ENCODE measurements around the gene FPR2. TPM values are rescaled to one million over a fixed set of nuclear protein-coding genes. Genes with fewer than 3 reads are reported as not detected.

FPR2 gene
- total RNA-seq, 1 experiment from 2014 or later = not detected

- DNase-seq = no peak
- Histone ChIP-seq H3K27me3 (replicated peaks; ENCODE audit: control insufficient read depth, insufficient read depth, low read length) (no peaks in the 10 kb centered on the region), H3K4me3 (ENCODE audit: low read depth, low read length) (no peak overlapping the region), H3K4me1 (no peaks in the 10 kb centered on the region), H3K9me3 (peaks cover 4% of the 10 kb centered on the region; the same call in 1 of the 2 replicates), H3K36me3 (ENCODE audit: control insufficient read depth, insufficient read depth, low read length) (no peaks in the 10 kb centered on the region)
- Mint-ChIP-seq H3K4me3 (ENCODE audit: unreplicated experiment) (no peak overlapping the region), H3K9me3 (ENCODE audit: unreplicated experiment) (peaks cover 35% of the 10 kb centered on the region), H3K36me3 (ENCODE audit: insufficient read depth, unreplicated experiment) (no peaks in the 10 kb centered on the region), H3K27ac (ENCODE audit: unreplicated experiment) (no peak overlapping the region), H3K4me1 (ENCODE audit: low read depth, unreplicated experiment) (no peaks in the 10 kb centered on the region), H3K27me3 (ENCODE audit: insufficient read depth, unreplicated experiment) (peaks cover 11% of the 10 kb centered on the region)
- BruUV-seq (replicated peaks) = no TSS peak
- POLR2A ChIA-PET = no interaction called here
- TF ChIP-seq, protein P1, sequence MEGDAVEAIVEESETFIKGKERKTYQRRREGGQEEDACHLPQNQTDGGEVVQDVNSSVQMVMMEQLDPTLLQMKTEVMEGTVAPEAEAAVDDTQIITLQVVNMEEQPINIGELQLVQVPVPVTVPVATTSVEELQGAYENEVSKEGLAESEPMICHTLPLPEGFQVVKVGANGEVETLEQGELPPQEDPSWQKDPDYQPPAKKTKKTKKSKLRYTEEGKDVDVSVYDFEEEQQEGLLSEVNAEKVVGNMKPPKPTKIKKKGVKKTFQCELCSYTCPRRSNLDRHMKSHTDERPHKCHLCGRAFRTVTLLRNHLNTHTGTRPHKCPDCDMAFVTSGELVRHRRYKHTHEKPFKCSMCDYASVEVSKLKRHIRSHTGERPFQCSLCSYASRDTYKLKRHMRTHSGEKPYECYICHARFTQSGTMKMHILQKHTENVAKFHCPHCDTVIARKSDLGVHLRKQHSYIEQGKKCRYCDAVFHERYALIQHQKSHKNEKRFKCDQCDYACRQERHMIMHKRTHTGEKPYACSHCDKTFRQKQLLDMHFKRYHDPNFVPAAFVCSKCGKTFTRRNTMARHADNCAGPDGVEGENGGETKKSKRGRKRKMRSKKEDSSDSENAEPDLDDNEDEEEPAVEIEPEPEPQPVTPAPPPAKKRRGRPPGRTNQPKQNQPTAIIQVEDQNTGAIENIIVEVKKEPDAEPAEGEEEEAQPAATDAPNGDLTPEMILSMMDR (IDR thresholded peaks at IDR 0.05; ENCODE audit: insufficient read depth in 1 of 2, low read depth in 1 of 2, low read length in 1 of 2, severe bottlenecking in 1 of 2, unreplicated experiment in 1 of 2) = no peak
- CTCF ChIA-PET = no interaction called here
- intact Hi-C loops (cut with micrococcal nuclease; ENCODE audit: unreplicated experiment) = loop anchor here (2.0 kb wide), 1 partner anchor 69 kb away; no protein-coding TSS in a partner anchor
Measured at GRCh38 chr19:51713319-51714285, 47.4 kb upstream of the FPR2 start.

- CTCF ChIA-PET = no interaction called here
- POLR2A ChIA-PET = no interaction called here
- peaks cover 41% of the 10 kb centered on the region for H3K9me3 Mint-ChIP-seq (ENCODE audit: unreplicated experiment)
- H3K4me1 Mint-ChIP-seq (ENCODE audit: low read depth, unreplicated experiment) = no peaks in the 10 kb centered on the region
- no peaks in the 10 kb centered on the region for H3K4me1 ChIP-seq
- intact Hi-C loops (cut with micrococcal nuclease; ENCODE audit: unreplicated experiment) = no loop called here
- peaks cover 11% of the 10 kb centered on the region for H3K27me3 Mint-ChIP-seq (ENCODE audit: insufficient read depth, unreplicated experiment)
- BruUV-seq (replicated peaks) = no TSS peak
- H3K27me3 ChIP-seq (replicated peaks; ENCODE audit: control insufficient read depth, insufficient read depth, low read length) = no peaks in the 10 kb centered on the region
- TF ChIP-seq, protein P1 (IDR thresholded peaks at IDR 0.05; ENCODE audit: insufficient read depth in 1 of 2, low read depth in 1 of 2, low read length in 1 of 2, severe bottlenecking in 1 of 2, unreplicated experiment in 1 of 2) = no peak
- H3K36me3 ChIP-seq (ENCODE audit: control insufficient read depth, insufficient read depth, low read length) = no peaks in the 10 kb centered on the region
- DNase-seq = no peak
- peaks cover 5% of the 10 kb centered on the region; the same call in 1 of the 2 replicates for H3K9me3 ChIP-seq
- H3K36me3 Mint-ChIP-seq (ENCODE audit: insufficient read depth, unreplicated experiment) = no peaks in the 10 kb centered on the region
- H3K4me3 ChIP-seq (ENCODE audit: low read depth, low read length) = no peak overlapping the region
- no peak overlapping the region for H3K27ac Mint-ChIP-seq (ENCODE audit: unreplicated experiment)
- no peak overlapping the region for H3K4me3 Mint-ChIP-seq (ENCODE audit: unreplicated experiment)
Measured at GRCh38 chr19:51714848-51715247, 46.1 kb upstream of the FPR2 start.

DNA sequence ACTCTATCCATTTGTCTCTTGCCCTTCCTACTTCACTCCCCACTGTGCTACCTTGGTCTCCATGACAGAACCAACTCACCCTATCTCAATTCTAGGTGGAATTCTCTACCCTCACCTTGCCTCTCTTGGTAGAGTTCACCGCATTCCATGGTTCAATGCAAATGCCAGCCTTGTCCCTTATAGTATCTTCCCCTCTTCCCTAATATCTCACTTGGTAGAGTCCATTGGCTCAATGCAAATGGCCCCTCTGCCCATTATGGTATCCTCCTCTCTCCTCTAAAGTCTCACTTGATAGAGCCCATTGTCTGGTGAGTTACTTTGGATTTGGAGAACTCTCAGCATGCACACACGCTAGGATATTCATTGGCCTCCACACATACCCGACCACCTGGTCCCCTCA lies 45.1 kb upstream of the FPR2 start:
- Mint-ChIP-seq H3K9me3 (ENCODE audit: unreplicated experiment) (peaks cover 41% of the 10 kb centered on the region), H3K4me3 (ENCODE audit: unreplicated experiment) (no peak overlapping the region), H3K27me3 (ENCODE audit: insufficient read depth, unreplicated experiment) (peaks cover 11% of the 10 kb centered on the region), H3K36me3 (ENCODE audit: insufficient read depth, unreplicated experiment) (no peaks in the 10 kb centered on the region), H3K4me1 (ENCODE audit: low read depth, unreplicated experiment) (no peaks in the 10 kb centered on the region), H3K27ac (ENCODE audit: unreplicated experiment) (no peak overlapping the region)
- Histone ChIP-seq H3K4me3 (ENCODE audit: low read depth, low read length) (no peak overlapping the region), H3K27me3 (replicated peaks; ENCODE audit: control insufficient read depth, insufficient read depth, low read length) (no peaks in the 10 kb centered on the region), H3K4me1 (no peaks in the 10 kb centered on the region), H3K36me3 (ENCODE audit: control insufficient read depth, insufficient read depth, low read length) (no peaks in the 10 kb centered on the region), H3K9me3 (peaks cover 5% of the 10 kb centered on the region; the same call in 1 of the 2 replicates)
- intact Hi-C loops (cut with micrococcal nuclease; ENCODE audit: unreplicated experiment) = no loop called here
- POLR2A ChIA-PET = no interaction called here
- no peak for DNase-seq
- CTCF ChIA-PET = no interaction called here
- BruUV-seq (replicated peaks) = no TSS peak
- TF ChIP-seq, protein P1 (IDR thresholded peaks at IDR 0.05; ENCODE audit: insufficient read depth in 1 of 2, low read depth in 1 of 2, low read length in 1 of 2, severe bottlenecking in 1 of 2, unreplicated experiment in 1 of 2) = no peak
